HL-60 (cell line): ENCODE results near the gene ACOXL.

ENCODE experiments used
- DNase-seq, 2 experiments: peaks; one replicate each; pipeline ENCODE4 v3.0.0-alpha.2; 2010 to 2020; ENCODE audit warnings: low read depth in 1 of 2, low spot score in 1 of 2
- H3K27ac ChIP-seq: fragments of 250-450 bp; sonication (Bioruptor Pico); replicated peaks from 2 replicates; pipeline ENCODE4 v1.5.1; 2020; ENCODE audit warnings: mild to moderate bottlenecking, moderate library complexity
- H3K27me3 ChIP-seq: fragments of 250-450 bp; sonication (Bioruptor Pico); 2 replicates; pipeline ENCODE4 v1.5.1; 2021; ENCODE audit warnings: mild to moderate bottlenecking, moderate library complexity; ENCODE audit not compliant: insufficient read depth, poor library complexity, severe bottlenecking
- H3K4me3 ChIP-seq: replicated peaks from 2 replicates; pipeline ENCODE4 v1.5.1; 2011; ENCODE audit warnings: mild to moderate bottlenecking, control low read depth, low read length; ENCODE audit not compliant: insufficient read depth
- GABPA ChIP-seq: IDR thresholded peaks from 2 replicates; pipeline ENCODE4 v1.6.1; 2012; ENCODE audit warnings: low read depth
- POLR2AphosphoS5 ChIP-seq: IDR thresholded peaks from 2 replicates; pipeline ENCODE4 v1.6.1; 2012; ENCODE audit warnings: low read depth
- REST ChIP-seq: IDR thresholded peaks from 2 replicates; pipeline ENCODE4 v1.6.1; 2012; ENCODE audit warnings: low read depth; ENCODE audit not compliant: insufficient replicate concordance
- SPI1 ChIP-seq: IDR thresholded peaks from 2 replicates; pipeline ENCODE4 v1.6.1; 2012; ENCODE audit warnings: low read depth, mild to moderate bottlenecking, borderline replicate concordance
- TF ChIP-seq, protein P1 (sequence below): IDR thresholded peaks from one replicate; pipeline ENCODE4 v1.5.1; 2011; ENCODE audit warnings: low read length, control low read depth, inconsistent platforms; ENCODE audit not compliant: insufficient read depth

The ACOXL gene

GRCh38 chr2:110766291-110766690 is 33.9 kb downstream of the ACOXL start:
- no peak for DNase-seq
- no peak overlapping the region for H3K27ac ChIP-seq
- no peak overlapping the region for H3K4me3 ChIP-seq
- H3K27me3 ChIP-seq: no peaks in the 10 kb centered on the region
- no peak for TF ChIP-seq POLR2AphosphoS5
- TF ChIP-seq, protein P1, sequence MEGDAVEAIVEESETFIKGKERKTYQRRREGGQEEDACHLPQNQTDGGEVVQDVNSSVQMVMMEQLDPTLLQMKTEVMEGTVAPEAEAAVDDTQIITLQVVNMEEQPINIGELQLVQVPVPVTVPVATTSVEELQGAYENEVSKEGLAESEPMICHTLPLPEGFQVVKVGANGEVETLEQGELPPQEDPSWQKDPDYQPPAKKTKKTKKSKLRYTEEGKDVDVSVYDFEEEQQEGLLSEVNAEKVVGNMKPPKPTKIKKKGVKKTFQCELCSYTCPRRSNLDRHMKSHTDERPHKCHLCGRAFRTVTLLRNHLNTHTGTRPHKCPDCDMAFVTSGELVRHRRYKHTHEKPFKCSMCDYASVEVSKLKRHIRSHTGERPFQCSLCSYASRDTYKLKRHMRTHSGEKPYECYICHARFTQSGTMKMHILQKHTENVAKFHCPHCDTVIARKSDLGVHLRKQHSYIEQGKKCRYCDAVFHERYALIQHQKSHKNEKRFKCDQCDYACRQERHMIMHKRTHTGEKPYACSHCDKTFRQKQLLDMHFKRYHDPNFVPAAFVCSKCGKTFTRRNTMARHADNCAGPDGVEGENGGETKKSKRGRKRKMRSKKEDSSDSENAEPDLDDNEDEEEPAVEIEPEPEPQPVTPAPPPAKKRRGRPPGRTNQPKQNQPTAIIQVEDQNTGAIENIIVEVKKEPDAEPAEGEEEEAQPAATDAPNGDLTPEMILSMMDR: no peak
- TF ChIP-seq GABPA: no peak
- TF ChIP-seq SPI1: no peak
- no peak for TF ChIP-seq REST

DNA sequence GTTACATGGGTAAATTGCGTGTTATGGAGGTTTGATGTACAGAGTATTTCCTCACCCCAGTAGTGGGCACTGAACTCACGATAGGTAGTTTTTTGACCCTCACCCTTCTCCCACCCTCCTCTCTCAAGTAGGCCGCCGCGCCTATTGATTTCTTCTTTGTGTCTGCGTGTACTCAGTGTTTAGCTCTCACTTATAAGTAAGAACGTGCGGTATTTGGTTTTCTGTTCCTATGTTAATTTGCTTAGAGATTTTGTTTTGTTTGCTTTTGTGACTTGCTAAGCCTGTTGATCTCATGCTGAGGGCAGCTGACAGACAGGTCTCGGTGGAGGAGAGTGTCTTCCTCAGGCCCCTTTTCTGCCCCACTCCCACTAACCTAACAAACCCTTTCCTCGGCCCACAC is 36.2 kb downstream of the ACOXL start:
- no peaks in the 10 kb centered on the region for H3K27me3 ChIP-seq
- no peak overlapping the region for H3K4me3 ChIP-seq
- no peak for DNase-seq
- H3K27ac ChIP-seq: no peak overlapping the region
- TF ChIP-seq GABPA (no peak), POLR2AphosphoS5 (no peak), REST (no peak), SPI1 (no peak)
- TF ChIP-seq, protein P1: no peak

GRCh38 chr2:110770404-110770958 is 38.1 kb downstream of the ACOXL start:
- Histone ChIP-seq H3K27ac (no peak overlapping the region), H3K4me3 (no peak overlapping the region), H3K27me3 (peaks cover 3% of the 10 kb centered on the region)
- DNase-seq: no peak
- TF ChIP-seq SPI1: no peak
- no peak for TF ChIP-seq GABPA
- TF ChIP-seq POLR2AphosphoS5: no peak
- no peak for TF ChIP-seq REST
- TF ChIP-seq, protein P1: no peak
